HG02852 (cell line): ENCODE measurements around the gene LAMB1.
"Not testable (repeated sequence)": the region's sequence is repeated elsewhere in the genome, so short reads cannot be mapped to it uniquely, and the experiment has no call there.

Experiments used
- ATAC-seq: cut with Tn5 transposase; IDR thresholded peaks from one replicate; pipeline ENCODE4 v1.9.1; 2021; ENCODE audit warnings: mild to moderate bottlenecking, moderate library complexity; ENCODE audit not compliant: unreplicated experiment

The LAMB1 gene

DNA sequence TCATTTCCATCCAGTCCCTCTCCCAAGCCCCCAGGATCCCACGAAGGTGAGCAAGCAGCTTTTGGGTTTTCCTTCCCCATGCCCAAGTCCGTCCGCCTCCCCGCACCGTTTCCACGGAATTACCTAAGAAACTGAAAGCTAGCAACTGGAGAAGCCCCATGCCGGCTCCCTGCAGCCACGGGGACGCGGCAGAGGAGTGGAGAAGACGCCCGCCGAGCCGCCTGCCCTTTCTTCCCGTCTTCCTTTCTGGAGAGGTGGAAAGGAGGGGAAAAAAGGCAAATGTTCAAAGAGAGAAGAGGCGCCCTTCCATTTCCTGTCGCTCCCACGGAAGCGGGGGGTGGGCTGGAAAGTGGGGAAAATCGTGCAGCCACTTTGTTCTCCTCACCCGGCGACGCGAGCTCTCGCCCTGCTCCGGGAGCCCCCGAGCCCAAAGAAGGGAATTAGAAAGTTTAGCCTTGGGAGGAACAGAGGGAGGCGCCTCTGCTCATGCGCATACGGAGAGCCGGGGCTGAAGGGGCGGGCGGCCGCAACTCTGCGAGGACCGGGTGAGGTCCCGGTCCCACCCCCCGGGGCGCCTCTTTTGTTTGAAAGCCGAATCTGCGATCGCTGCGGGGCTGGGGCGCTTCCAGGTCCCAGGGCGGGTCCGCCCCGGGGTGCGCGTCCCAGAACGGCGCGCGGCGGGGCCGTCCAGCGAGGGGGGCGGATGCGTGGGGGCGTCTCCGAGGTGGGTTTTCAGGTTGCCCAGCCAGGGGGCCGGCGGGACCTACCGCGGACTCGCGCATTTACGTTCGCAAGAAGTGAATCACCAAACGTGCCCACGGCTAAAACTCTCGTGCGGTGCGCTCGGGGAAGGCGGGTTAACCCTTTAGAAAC lies at the start of gene LAMB1:
Gene LAMB1 (minus strand): TSS at position 436 of the 873 bp plus-strand sequence. CDS start 276 bp downstream, at position 160.
- ATAC-seq = no peak

DNA sequence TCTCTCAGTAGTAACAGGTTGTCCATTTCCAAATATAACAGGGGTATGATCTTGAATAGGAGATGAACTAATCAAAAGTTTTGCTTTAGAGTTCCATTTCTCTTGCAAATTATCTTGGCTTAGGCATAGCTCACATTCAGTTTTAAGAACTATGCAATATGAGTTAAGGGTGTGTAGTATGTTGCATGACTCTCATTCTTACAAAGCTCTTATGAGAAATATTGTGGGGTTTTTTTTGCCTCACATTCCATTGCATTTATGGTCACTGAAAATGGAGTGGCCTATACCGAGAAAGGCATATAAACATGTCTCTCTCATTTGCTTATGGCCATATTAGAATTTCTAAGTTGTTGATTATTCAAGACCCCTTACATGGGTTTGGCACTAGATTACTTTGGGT lies 48.5 kb upstream of the LAMB1 start:
- ATAC-seq = no peak

DNA sequence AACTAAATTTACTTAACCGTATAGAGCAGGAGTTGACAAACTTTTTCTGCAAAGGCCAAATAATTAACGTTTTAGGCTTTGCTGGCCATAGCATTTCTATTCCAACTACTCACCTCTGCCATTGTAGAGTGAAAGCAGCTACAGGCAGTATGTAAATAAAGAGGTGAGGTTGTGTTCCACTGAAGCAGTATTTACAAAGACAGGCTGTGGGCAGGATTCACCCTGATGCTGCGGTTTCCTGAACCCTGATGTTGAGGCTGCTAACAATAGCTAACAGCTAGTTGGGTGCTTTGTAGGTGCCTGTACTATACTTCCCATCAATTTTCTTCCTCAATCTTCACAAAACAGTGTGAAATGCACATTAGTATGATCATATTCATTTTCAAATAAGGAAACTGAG lies 47.0 kb upstream of the LAMB1 start:
- peak; percentile 90 for ATAC-seq

DNA sequence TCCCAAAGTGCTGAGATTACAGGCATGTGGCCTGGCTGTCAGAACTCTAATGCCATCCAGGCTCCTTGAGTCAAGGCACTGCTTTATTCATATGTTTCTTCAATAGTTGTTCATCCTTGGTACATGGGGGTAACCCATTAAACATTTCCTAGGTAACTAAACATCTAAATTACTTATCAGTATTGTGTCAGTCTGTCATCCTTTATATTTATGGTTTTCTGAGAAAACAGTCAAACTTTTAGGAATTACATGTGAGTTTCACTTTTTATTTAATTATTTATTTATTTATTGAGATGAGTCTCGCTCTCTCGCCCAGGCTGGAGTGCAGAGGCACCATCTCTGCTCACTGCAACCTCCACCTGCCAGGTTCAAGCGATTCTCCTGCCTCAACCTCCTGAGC lies 45.5 kb upstream of the LAMB1 start:
- no peak for ATAC-seq

DNA sequence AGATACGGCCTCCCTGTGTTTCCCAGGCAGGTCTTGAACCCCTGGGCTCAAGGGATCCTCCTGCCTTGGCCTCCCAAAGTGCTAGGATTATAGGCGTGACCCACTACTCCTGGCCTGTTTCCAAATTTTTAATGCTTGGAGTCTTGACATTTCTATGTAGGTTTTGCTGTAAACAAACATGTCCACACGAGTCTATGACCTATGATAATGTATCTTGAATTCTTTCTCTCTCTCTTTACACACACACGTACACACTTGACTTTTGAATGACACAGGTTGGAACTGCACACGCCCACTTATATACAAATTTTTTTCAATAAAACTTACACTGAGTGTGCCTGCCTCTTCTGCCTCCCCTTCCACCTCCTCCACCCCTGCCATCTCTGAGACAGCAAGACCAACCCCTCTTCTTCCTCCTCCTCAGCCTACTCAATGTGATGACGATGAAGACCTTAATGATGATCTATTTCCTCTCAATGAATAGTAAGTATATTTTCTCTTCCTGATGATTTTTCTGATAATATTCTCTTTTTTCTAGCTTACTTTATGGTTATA lies 44.1 kb upstream of the LAMB1 start:
- ATAC-seq = no peak

DNA sequence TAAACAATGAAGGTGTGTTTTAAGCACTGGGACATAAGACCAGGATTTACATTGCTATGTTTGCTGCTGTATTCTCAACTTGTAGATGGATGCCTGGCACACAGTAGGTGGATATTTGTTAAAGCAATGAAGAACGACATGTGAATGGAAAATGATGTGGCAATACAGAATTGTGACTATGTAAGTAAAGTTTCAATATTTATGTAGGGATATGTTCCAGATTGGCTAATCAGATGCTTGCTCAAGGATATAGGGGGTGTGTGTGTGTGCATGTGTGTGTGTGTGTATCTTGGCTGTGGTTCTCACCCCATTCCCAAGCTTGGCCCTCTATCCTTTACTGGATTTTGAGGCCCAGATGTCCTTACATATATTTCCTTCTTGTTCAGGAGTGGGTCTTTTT lies 42.7 kb upstream of the LAMB1 start:
- no peak for ATAC-seq

DNA sequence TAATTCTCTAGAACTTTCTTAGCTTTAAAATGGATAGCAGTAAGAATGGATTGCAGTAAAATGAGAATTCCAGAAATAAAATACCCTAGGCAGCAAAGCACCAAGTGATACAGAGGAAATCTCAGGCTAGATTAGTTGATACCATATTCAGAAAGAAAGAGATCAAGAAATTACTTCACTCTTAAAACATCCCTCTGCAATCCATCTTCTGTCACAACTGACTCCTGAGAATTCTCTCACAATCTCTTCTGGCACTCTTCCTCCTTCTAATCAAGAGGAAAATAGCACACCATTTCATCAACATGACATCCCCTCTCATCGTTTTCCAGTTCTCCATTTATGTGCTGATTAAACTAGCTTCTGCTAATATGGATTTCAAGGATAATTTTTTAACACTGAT lies 42.2 kb upstream of the LAMB1 start:
- no peak for ATAC-seq

DNA sequence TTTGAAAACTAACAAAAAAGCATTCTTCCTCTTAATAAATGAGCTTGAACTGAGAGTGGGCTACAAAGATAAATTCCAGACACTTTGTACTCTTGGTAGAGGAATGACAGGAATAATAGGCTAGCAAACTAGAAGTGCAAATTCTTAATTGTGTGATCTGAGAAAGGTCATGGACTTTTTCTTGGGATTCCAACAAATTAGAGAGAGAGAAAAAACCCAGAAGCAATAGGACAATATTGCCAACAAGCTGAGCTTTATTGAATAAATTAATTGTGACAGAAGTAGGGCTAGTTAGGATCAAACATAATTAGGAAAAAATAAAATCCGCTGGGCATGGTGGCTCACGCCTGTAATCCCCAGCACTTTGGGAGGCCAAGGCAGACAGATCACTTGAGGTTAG lies 41.4 kb upstream of the LAMB1 start:
- no peak for ATAC-seq

DNA sequence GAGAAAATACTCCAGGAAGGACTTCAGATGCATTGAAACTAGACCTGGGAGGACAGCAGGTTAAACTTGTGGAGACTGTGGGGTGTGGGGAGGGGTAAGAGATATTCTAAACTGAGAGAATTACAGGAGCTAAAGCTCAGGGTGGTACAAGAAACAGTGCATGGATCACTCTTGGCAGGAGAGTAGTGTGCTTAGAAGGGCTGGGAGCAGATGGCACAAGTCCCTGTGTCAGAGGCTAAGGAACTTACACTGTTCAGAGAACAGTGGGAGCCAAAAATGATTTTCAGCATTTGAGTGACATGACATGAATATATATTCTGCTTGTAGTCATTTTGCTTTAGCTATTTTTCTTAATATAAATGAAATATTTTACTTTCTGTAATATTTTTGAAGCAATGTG lies 36.0 kb upstream of the LAMB1 start:
- no peak for ATAC-seq

DNA sequence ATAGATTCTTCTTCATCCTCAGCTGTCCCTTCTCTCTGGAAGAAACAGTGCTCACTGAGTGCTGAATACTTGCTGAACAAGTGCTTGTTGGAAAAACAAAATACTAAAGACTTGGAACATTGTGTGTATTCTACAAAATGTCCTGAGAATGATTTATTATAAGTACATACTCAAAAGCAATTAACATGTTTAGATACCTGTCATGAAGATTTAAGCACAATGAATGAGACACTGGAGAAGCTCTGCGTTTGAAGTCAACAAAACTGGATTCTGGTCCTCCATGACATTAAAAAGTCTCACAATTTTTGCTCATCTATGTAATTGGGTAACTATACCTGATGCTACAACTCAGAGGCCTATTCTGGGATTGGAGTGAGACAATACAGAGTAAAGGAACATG lies 34.8 kb upstream of the LAMB1 start:
- no peak for ATAC-seq

DNA sequence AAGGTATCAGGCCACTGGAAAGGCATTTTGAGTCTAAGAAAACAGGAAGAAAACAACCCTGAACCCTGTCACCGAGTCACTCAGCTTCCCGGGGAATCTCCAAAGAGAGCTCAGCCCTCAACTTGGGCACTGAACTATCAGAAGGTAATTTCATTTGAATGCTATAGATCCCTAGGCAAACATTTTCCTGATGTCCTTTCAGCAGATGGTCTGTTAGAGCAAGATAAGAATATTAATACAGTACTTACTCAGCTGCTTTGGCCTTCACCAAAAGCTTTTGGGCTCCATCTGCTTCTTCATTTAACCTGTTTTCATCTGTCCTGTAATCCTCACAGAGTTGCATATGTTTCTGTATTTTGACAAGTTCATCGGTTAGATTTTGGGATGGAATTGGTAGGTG lies 34.2 kb upstream of the LAMB1 start:
- ATAC-seq = no peak

DNA sequence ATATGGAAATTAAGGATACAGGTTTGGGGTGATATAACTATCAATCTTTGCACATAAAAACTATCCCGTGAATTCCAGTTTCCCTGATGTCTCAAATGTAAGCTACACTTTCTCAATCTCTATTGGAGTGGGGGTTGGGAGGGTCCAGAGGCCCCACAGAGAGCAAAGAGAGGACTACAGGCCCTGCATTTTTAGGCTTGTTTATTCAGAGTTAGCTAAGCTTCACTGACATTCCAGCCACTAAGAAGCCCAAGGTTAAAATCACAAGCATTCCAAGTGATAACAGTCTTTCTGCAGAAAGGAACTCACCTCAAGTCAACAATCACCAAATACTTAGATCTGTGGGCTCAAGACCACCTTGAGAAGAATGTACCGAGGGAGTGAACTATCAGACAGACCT lies 31.6 kb upstream of the LAMB1 start:
- no peak for ATAC-seq

DNA sequence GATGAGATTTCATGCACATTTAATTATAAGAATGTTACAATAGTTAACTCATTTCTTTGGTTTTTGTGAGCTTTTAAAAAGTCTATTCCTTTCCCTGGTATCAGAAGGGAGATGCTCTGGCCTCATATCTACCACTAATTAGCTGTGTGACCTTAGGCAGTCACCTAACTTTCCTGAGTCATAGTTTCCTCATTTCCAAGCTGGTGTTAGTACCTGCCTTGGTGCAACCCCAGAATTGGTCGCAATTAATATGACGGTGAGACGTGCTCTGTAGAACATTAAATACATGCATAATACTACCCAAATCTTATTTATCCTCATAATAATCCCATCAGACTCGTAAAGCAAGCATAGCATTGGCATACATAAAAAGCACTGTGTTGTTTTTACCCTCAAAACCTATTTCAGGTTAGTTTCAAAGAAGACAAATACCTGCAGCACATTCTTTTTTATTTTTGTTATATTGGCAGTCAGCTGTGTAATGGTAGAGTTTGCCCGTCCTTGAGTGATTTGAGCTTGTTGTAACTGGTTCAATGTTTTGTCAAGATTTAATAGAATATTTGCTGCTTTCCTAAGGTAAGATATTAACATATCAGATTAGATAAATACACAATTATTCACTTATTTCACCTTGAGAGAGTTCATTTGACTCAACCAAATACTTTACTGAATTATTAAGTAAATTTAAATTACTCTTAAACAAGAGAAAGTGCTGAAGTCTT lies 31.0 kb upstream of the LAMB1 start:
- no peak for ATAC-seq

DNA sequence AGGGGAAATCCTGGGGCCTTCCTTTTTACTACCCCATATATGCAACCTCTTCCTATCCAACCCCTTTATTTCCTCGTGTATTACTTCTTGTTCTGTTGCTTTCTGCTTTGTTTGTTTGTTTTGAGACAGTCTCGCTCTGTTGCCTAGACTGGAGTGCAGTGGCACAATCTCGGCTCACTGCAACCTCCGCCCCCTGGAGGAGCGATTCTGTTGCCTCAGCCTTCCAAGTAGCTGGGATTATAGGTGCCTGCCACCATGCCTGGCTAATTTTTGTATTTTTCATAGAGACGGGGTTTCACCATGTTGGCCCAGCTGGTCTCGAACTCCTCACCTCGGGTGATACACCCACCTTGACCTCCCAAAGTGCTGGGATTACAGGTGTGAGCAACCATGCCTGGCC lies 30.3 kb upstream of the LAMB1 start:
- ATAC-seq = not testable (repeated sequence)

DNA sequence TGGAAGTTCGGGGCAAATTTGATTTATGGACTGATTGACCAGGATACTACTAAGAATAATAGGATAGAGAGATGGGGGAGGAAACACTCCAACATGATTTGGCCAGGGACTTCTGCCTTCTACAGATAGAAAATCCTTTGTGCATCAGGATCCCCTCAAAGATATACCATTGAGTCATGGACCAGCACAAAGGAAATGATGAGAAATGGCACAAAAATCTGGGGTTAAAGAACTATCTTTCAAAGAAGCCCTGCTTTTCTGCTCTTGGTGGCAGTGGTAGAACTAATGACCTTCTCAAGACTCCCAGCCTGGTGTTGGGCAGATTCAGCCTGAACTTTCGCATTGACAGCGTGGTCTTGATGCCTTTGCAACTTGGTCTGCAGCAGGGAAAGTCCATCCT lies 27.6 kb upstream of the LAMB1 start:
- no peak for ATAC-seq

DNA sequence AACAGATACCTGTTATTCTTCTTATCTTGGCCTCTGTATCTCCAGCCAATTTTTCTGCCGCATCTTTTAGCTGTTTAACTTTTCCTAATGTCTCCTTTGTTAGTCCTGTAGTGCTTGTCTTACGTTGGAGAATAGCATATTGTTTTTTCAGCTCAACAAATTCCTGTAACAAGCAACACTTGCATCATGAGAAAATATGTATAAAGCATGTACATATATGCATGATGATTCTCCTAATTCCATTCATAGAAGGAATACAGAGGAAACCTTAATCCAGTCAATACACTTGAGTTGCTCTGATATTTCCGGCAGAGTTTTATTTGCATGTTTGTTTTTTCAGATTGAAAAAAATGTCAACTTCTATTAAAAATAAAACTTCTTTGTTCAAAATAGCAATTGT lies 26.1 kb upstream of the LAMB1 start:
- ATAC-seq = no peak

DNA sequence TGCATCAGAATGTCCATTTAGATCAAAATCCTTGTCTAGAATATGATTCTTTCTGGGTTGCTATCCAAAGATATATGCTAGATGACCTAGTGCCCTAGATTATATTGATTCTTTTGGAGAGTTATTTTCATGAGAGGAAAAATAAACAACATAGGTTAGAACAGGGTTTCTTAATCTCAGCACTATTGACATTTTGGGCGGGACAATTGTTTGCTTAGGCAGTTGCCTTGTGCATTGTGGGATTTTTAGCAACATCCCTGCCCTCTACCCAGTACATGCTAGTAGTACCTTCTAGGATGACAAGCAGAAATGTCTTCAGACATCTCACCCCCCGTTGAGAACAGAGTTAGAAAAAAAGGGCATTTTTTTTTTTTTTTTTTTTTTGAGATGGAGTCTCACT lies 25.1 kb upstream of the LAMB1 start:
- ATAC-seq = no peak

DNA sequence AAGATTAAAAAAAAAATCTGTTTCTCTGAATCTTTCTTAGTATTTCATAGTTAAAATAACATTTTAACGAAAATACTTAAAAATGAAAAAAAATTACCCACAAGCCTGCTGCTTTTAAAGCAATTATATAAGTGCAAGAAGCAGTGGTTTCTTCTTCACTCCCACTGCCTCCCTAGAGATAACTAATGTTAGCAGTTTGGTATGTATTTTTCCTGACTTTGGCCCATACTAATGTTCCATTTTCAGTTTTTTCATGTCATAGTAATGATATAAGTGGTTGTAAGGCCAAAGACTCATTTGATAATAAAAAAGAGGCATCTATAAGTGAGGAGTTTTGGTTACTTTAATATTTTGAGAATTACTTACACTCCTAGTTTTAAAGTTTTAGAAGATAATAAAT lies 24.3 kb upstream of the LAMB1 start:
- no peak for ATAC-seq

DNA sequence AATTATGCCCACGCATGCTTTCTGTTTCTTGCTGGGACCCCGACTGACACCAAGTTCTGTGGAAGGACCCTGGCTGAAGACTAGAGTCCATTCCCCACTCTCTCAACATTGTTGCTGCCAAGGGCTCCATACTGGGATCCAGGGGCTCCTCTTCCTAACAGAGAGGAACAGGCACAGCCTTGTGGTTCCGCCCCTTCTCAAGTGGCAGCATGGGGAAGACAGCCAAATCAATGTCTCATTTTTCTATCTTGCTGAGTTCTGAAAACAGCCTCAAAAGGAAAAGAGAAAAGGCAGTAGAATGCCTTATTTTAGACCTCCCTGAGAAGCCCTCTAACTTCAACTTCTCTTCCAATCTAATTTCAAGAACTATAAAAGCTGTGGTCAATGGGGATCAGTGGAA lies 23.7 kb upstream of the LAMB1 start:
- no peak for ATAC-seq

DNA sequence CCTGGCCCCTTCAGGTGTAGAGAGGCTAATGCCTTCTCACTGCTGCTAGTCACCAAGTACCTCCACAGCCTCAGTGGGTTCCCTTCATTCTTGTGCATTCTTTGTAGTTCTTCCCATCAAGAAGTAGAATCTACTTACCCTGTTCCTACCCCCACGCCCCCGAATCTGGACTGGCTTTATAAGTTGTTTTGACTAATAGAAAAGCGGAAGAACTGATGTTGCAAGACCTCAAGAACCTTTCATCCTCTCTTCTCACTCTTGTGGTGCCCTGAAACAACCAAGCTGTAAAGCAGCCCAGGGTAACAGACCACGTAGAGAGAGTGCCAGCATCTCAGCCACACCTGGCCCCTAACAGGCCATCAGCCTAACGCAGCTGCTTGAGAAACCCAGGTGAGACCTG lies 23.2 kb upstream of the LAMB1 start:
- ATAC-seq = no peak

DNA sequence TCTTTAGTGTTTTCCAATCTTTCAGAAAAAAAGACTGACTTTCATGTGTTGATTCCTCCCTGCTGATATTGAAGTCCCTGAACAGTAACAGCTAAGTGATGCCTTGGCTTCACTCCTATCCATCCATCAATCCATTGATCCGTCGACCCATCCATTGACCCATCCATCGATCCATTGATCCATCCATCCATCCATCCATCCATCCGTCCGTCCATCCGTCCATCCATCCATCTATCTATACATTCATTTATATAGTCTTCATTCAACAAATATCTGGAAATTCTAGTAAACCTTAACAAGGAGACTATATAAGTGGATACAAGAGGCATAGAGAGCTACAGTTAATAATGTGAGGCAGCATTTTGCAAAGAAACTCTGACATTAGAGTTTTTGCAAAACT lies 21.6 kb upstream of the LAMB1 start:
- no peak for ATAC-seq

DNA sequence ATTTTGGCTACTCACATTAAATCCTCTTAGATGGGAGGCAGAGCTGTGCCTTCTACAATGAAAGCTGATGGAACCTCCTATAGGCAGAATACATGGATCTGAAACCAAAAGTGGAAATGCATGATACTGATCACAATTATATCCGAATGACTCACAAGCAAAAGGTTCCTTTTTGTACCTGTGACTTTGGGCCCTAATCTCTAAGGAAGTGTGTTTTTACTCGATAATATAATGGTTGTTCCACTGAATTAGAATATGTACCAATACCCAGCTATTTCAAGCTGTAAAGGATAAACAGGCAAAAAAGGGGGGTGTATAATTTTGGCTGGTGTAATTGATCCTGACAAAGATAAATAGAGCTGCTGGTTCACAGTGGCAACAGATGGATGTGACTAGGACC lies 17.6 kb upstream of the LAMB1 start:
- no peak for ATAC-seq
